ENCODE data around the gene PGLYRP2. TPM values are rescaled to one million over a fixed set of nuclear protein-coding genes. Genes with fewer than 3 reads are reported as not detected.
A peak's percentile ranks its signal among the peaks of the same experiment; 100 is the strongest.

PGLYRP2 gene
- total RNA-seq, 2 donors from 2014 or later: not detected

GRCh38 chr19:15430526-15431120 lies 48.7 kb downstream of the PGLYRP2 start:
- Histone ChIP-seq H3K36me3 (ENCODE audit: control insufficient read depth, insufficient read depth, low read length) (peaks cover 18% of the 10 kb centered on the region), H3K4me3 (ENCODE audit: low read length) (peak overlapping the region; percentile 94), H3K27ac (ENCODE audit: low read depth, low read length) (no peak overlapping the region), H3K9me3 (ENCODE audit: control insufficient read depth, low read length) (no peaks in the 10 kb centered on the region), H3K27me3 (ENCODE audit: control insufficient read depth, insufficient read depth, low read length, poor library complexity, severe bottlenecking) (no peaks in the 10 kb centered on the region), H3K9ac (ENCODE audit: extremely low read depth, low read length, poor library complexity, severe bottlenecking) (no peak overlapping the region), H3K4me1 (ENCODE audit: control insufficient read depth, insufficient read depth, low read length) (peaks cover 13% of the 10 kb centered on the region)
- DNase-seq: no peak
- H3K27me3 Mint-ChIP-seq (ENCODE audit: insufficient read depth): no peaks in the 10 kb centered on the region
- WGBS, 2 experiments (ENCODE audit: insufficient coverage in 1 of 2, insufficient read length in 1 of 2): 92 to 96% methylated on average over 7 to 10 of the region's 10 CpGs
- no peak overlapping the region for H3K27ac Mint-ChIP-seq
- H3K4me3 Mint-ChIP-seq: peak overlapping the region; percentile 97
- peaks cover 17% of the 10 kb centered on the region for H3K4me1 Mint-ChIP-seq
- H3K36me3 Mint-ChIP-seq (ENCODE audit: low read depth): peaks cover 18% of the 10 kb centered on the region
- no peak for TF ChIP-seq CTCF (conservative IDR thresholded peaks at IDR 0.05)
- H3K9me3 Mint-ChIP-seq: no peaks in the 10 kb centered on the region

GRCh38 chr19:15429825-15430467 lies 49.4 kb downstream of the PGLYRP2 start:
- Histone ChIP-seq H3K27me3 (ENCODE audit: control insufficient read depth, insufficient read depth, low read length, poor library complexity, severe bottlenecking) (no peaks in the 10 kb centered on the region), H3K9ac (ENCODE audit: extremely low read depth, low read length, poor library complexity, severe bottlenecking) (no peak overlapping the region), H3K4me1 (ENCODE audit: control insufficient read depth, insufficient read depth, low read length) (peaks cover 13% of the 10 kb centered on the region), H3K4me3 (ENCODE audit: low read length) (no peak overlapping the region), H3K9me3 (ENCODE audit: control insufficient read depth, low read length) (no peaks in the 10 kb centered on the region), H3K36me3 (ENCODE audit: control insufficient read depth, insufficient read depth, low read length) (peaks cover 18% of the 10 kb centered on the region), H3K27ac (ENCODE audit: low read depth, low read length) (no peak overlapping the region)
- no peaks in the 10 kb centered on the region for H3K9me3 Mint-ChIP-seq
- no peak for DNase-seq
- no peaks in the 10 kb centered on the region for H3K27me3 Mint-ChIP-seq (ENCODE audit: insufficient read depth)
- no peak for TF ChIP-seq CTCF (conservative IDR thresholded peaks at IDR 0.05)
- H3K27ac Mint-ChIP-seq: no peak overlapping the region
- H3K4me3 Mint-ChIP-seq: peak overlapping the region; percentile 97
- peaks cover 17% of the 10 kb centered on the region for H3K4me1 Mint-ChIP-seq
- H3K36me3 Mint-ChIP-seq (ENCODE audit: low read depth): peaks cover 20% of the 10 kb centered on the region
- 91 to 95% methylated on average over 15 to 24 of the region's 24 CpGs for WGBS, 2 experiments (ENCODE audit: insufficient coverage in 1 of 2, insufficient read length in 1 of 2)

DNA sequence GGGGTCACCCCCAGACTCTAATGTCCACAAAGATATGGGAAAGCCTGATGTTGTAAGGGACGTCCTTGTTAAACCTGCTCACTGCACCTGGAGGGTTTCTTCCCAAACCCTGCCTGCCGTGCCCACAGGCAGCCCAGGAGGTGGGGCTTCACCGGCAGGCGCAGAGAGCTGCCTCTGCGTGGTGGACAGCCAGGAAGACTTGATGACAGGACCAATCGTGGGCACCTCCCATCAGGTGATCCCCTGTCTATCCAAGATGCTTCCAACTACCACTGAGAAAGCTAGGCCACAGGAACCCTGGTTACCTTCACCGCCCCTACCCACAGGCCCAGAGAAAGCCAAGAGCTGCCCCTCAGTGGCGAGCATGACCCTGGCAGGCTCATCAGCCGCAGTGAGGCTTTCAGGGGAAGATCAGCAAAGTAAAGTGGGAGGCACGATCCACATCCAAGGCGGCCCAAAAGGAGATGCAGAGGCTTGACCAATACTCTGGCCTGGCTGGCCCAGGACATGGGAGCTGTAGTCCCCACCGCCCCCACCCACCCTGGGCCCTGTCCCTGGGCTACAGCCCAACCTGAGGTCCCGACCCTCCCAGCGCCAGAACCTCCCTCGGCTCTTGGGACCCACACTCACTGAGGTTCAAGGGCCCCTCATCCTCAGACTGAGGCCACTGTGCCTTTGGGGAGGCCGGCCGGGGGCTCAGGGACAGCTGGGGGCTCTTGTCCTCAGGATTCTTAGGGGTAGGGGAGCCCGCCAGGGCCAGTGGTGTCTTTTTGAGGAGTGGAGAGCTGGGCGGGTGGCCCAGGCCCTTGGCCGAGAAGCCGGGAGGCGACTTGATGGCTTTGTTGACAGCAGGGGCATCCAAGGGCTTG lies 50.1 kb downstream of the PGLYRP2 start:
- Mint-ChIP-seq H3K27ac (no peak overlapping the region), H3K4me1 (peaks cover 17% of the 10 kb centered on the region), H3K36me3 (ENCODE audit: low read depth) (peaks cover 23% of the 10 kb centered on the region), H3K27me3 (ENCODE audit: insufficient read depth) (no peaks in the 10 kb centered on the region), H3K4me3 (no peak overlapping the region), H3K9me3 (no peaks in the 10 kb centered on the region)
- H3K9ac ChIP-seq (ENCODE audit: extremely low read depth, low read length, poor library complexity, severe bottlenecking): no peak overlapping the region
- H3K27ac ChIP-seq (ENCODE audit: low read depth, low read length): no peak overlapping the region
- WGBS, 2 experiments (ENCODE audit: insufficient coverage in 1 of 2, insufficient read length in 1 of 2): 92 to 97% methylated on average over 12 to 22 of the region's 22 CpGs
- TF ChIP-seq CTCF (conservative IDR thresholded peaks at IDR 0.05): no peak
- H3K4me1 ChIP-seq (ENCODE audit: control insufficient read depth, insufficient read depth, low read length): peaks cover 13% of the 10 kb centered on the region
- peaks cover 22% of the 10 kb centered on the region for H3K36me3 ChIP-seq (ENCODE audit: control insufficient read depth, insufficient read depth, low read length)
- H3K4me3 ChIP-seq (ENCODE audit: low read length): no peak overlapping the region
- no peak for DNase-seq
- H3K27me3 ChIP-seq (ENCODE audit: control insufficient read depth, insufficient read depth, low read length, poor library complexity, severe bottlenecking): no peaks in the 10 kb centered on the region
- no peaks in the 10 kb centered on the region for H3K9me3 ChIP-seq (ENCODE audit: control insufficient read depth, low read length)
